OCI-LY7 (cell line): ENCODE measurements around the gene DOCK3.

Experiments
- EZH2phosphoT487 ChIP-seq: fragments of 200-600 bp; sonication (generic); IDR thresholded peaks from 2 replicates; pipeline ENCODE4 v1.6.1; 2018; ENCODE audit warnings: low read depth, borderline replicate concordance, mild to moderate bottlenecking, mixed run types, antibody characterized with exemption, low read length, moderate library complexity, mixed read lengths
- TF ChIP-seq, protein P1 (sequence below): fragments of 200-600 bp; sonication (generic); conservative IDR thresholded peaks from 2 replicates; pipeline ENCODE4 v1.5.1; 2014; ENCODE audit warnings: mild to moderate bottlenecking, antibody characterized with exemption, low read length, moderate library complexity, mixed read lengths

- TF ChIP-seq, protein P1, sequence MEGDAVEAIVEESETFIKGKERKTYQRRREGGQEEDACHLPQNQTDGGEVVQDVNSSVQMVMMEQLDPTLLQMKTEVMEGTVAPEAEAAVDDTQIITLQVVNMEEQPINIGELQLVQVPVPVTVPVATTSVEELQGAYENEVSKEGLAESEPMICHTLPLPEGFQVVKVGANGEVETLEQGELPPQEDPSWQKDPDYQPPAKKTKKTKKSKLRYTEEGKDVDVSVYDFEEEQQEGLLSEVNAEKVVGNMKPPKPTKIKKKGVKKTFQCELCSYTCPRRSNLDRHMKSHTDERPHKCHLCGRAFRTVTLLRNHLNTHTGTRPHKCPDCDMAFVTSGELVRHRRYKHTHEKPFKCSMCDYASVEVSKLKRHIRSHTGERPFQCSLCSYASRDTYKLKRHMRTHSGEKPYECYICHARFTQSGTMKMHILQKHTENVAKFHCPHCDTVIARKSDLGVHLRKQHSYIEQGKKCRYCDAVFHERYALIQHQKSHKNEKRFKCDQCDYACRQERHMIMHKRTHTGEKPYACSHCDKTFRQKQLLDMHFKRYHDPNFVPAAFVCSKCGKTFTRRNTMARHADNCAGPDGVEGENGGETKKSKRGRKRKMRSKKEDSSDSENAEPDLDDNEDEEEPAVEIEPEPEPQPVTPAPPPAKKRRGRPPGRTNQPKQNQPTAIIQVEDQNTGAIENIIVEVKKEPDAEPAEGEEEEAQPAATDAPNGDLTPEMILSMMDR, result no peak
- no peak for TF ChIP-seq EZH2phosphoT487
These were observed 632.7 kb downstream of the DOCK3 start for GRCh38 chr3:51307458-51307857.
